HTR-8/SVneo (cell line): Measurements from ENCODE around the gene COL11A1.
"Not testable (repeated sequence)": the region's sequence is repeated elsewhere in the genome, so short reads cannot be mapped to it uniquely, and the experiment has no call there.

ENCODE experiments used
- DNase-seq: peaks from one replicate; pipeline ENCODE4 v3.0.0; 2011; ENCODE audit warnings: low spot score, mixed read lengths; ENCODE audit not compliant: insufficient read length
- FAIRE-seq: peaks from 2 replicates; lab custom pipeline; 2011; peaks lifted over from hg19 to GRCh38; lab: Jason Lieb, UNC

COL11A1 gene

GRCh38 chr1:103087256-103087655 lies 21.1 kb downstream of the COL11A1 start:
- FAIRE-seq (no peak), DNase-seq (no peak)

DNA sequence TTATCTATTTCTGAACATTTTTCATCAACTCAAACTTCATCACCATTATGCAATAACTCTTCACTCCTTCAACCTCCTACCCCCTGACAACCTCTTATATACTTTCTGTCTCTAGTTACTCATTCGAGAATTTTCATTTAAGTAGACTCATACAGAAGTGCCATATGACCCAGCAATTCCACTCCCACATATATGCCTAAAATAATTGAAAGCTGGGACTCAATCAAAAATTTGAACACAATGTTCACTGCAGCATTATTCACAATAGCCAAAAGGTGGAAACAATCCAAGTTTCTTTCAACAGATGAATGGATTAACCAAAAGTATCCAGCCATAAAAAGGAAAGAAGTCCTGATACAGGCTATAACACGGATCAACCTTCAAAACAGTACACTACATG lies 24.1 kb downstream of the COL11A1 start:
- DNase-seq = no peak
- FAIRE-seq = no peak

DNA sequence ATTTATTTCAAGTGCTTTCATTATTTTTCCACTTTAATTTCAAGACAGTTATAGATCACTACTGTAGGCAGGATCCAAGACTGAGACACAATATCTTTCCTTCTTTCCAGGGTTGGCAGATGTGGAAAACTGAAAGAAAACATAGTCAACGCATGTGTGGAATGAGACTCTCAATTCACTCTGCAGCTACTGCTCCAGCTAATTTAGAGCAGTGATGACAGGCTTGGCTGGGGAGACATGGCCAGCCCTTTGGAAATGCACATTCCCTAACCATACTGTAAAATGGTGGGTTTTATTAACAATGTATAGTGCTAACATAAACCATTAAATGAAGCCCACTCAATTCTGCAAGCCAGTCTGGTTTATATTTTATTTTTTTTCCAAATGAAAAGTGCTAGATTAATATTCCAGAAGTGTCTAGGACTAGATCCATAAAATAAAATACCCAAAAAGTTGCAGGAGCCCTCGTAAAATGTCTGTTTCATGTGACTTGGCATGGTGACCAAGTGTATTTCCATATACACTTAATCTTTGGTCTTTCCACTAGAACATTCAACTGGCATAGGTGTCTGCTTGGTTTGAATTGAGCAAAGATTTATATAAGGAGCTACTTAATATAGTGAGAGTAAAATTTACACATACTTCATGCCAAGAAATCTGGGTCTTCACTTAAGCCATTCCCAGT lies 32.9 kb downstream of the COL11A1 start:
- DNase-seq (no peak), FAIRE-seq (no peak)

DNA sequence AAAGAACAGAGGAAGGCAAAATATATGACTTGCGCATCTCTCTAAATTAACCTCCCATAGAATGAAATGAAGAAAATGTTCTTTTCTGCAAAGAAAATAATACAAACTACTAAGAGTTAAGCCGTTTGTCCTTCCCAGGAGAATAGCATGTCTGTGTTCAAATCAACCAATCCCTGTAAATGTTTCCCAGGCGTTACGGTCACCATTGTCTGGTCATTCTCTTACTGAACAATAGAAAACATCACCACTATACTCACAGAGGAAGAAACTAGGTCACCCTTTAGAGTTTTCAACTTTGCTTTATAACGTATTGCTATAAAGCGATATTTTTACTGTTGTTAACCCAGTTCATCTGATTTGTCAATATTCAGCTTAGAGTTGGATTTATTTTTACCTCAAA lies 34.1 kb downstream of the COL11A1 start:
- no peak for FAIRE-seq

DNA sequence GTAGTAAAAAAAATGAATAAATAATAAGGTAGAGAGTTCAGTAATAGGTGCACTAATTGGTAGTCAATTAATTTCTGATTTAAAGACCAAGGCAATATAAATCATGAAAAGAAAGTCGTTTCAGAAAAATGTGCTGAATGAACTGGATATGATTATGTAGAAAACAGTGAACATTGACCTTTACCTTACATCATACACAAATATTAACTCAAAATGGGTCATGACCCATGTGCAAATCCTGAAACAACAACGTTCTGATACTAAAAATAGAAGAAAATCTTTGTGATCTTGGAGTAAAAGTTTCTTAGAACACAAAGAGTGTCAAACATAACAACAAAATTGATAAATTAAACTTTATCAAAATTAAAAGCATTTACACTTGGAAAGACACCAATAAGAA lies 39.1 kb downstream of the COL11A1 start:
- no peak for FAIRE-seq
- DNase-seq = no peak

More for the DNA sequence above, 34.1 kb downstream of the COL11A1 start:
- DNase-seq = no peak

GRCh38 chr1:103063921-103064320 lies 44.4 kb downstream of the COL11A1 start:
- FAIRE-seq = no peak

DNA sequence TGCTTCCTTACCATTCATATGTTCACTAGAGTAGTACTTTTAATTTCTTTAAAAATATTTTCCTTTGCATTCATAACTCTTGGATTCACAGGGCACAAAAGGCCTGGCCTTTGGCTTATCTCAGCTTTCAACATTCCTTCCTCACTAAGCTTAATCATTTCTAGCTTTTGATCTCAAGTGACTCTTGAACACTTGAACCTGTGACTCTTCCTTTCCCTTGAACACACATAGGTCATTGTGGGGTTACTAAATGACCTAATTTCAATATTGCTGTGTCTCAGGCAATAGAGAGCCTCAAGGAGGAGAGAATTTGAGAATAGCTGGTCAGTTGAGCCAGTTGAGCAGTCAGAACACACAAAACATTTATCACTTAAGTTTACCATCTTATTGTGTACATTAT lies 49.9 kb downstream of the COL11A1 start:
- FAIRE-seq (no peak), DNase-seq (no peak)

More at GRCh38 chr1:103063921-103064320, 44.4 kb downstream of the COL11A1 start:
- no peak for DNase-seq

DNA sequence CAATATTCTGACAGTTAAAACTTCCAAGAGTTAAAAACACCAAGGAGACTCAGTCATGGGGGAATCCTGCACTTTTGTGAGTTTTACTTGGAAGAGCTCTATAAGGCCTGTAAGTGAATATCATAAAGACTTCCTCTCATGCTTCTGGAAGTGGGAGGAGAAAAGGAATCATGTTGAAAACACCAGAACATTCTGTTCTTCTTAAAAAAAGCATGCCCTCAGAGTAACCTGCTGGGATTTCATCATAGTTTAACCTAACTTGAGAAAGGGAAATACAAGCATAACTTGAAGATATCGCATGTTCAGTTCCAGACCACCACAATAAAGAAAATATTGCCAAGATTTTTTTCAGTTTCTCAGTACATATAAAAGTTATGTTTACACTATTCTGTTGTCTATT lies 51.9 kb downstream of the COL11A1 start:
- FAIRE-seq = no peak

GRCh38 chr1:103028110-103028509 lies 80.2 kb downstream of the COL11A1 start:
- not testable (repeated sequence) for FAIRE-seq, DNase-seq

More for the DNA sequence above, 51.9 kb downstream of the COL11A1 start:
- DNase-seq = no peak

- DNase-seq (no peak), FAIRE-seq (no peak)
Measured at GRCh38 chr1:103025858-103026409, 82.4 kb downstream of the COL11A1 start.

DNA sequence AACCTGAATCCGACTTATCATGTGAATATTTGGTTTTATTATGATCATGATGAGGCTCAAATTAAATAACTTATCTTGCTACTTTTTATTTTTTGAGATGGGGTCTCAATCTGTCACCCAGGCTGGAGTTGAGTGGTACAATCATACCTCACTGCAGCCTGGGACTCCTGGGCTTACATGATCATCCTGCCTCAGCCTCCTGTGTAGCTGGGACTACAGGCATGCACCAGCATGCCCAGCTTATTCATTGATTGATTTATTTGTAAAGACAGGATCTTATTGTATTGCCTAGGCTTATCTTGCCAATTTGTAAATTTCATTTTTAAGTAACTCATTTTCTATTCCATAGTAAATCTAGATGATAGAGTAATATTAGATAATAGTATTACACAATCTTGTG lies 84.3 kb downstream of the COL11A1 start:
- DNase-seq = no peak
- no peak for FAIRE-seq

DNA sequence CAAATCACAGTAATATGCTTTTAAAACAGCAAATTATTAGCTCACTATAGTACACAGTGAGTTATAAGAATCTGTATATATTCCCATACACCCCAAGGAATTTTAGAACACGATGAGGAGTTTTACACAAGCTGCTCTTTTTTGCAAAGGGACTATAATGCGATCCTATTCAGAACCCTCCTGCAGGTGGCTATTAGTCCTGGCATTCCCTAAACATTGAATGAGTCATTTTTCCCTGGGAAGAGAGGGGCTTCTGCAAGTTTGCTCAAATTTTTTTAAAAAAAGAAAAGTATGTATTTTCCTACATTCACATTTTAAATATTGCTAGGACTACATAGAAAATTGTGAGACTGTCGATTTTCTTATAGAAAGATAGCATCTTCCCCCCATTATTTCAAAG lies 106.3 kb downstream of the COL11A1 start:
- no peak for DNase-seq
- no peak for FAIRE-seq

DNA sequence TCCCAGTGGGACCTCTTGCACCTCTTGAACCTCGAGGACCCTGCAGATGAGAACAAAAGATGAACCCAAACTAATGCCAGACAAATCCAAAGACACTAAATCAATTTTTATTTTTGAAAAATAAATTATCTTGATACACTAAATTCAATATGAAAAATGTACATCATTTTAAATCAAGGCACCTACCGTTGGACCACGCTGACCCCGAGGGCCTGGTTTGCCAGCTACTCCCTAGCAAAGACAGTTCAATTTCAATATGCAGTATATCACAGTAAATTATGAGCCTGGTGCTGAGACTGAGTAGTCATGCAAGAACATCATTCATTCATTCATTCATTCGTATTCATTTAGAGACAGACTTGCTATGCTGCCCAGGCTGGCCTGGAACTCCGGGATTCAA lies 129.4 kb downstream of the COL11A1 start:
- no peak for FAIRE-seq
- DNase-seq = no peak

- FAIRE-seq = no peak
- no peak for DNase-seq
Measured at GRCh38 chr1:102977292-102977691, 131.0 kb downstream of the COL11A1 start.

DNA sequence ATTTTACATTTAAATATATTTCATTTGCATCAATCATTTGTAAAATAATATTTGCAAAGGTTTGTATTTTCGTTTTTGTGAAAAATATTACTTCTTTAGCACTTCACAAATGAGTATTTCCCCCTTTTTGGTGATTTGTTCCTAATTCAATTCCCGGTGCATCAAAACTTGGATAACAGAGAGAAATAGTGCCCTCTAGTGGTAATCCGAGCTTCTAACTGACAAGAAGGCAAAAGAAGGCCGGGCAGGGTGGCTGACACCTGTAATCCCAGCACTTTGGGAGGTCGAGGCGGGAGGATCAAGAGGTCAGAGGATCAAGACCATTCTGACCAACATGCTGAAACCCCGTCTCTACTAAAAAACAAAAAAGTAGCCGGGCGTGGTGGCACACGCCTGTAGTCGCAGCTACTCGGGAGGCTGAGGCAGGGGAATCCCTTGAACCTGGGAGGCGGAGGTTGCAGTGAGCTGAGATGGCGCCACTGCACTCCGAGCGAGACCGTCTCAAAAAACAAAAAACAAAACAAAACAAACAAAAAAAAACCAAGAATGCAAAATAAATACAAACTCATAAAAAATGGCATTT lies 137.7 kb downstream of the COL11A1 start:
- FAIRE-seq (no peak), DNase-seq (peak; percentile 19)

GRCh38 chr1:102967786-102968185 lies 140.5 kb downstream of the COL11A1 start:
- FAIRE-seq (no peak), DNase-seq (no peak)

GRCh38 chr1:102961549-102961948 lies 146.8 kb downstream of the COL11A1 start:
- FAIRE-seq = no peak
- no peak for DNase-seq

DNA sequence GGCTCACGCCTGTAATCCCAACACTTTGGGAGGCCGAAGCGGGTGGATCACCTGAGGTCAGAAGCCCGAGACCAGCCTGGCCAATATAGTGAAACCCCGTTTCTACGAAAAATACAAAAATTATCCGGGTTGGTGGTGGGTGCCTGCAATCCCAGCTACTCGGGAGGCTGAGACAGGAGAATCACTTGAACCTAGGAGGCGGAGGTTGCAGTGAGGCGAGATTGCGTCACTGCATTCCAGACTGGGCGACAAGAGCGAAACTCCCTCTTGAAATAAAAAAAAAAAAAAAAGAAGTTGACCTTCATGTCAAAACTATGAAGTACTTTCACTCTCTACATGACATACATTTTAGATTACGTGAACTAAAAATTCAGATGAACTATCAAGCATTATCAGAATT lies 153.7 kb downstream of the COL11A1 start:
- no peak for DNase-seq
- no peak for FAIRE-seq

- FAIRE-seq (no peak), DNase-seq (no peak)
Measured at GRCh38 chr1:102952400-102952799, 155.9 kb downstream of the COL11A1 start.

GRCh38 chr1:102942324-102942723 lies 166.0 kb downstream of the COL11A1 start:
- FAIRE-seq (no peak), DNase-seq (no peak)

GRCh38 chr1:102941366-102941947 lies 166.9 kb downstream of the COL11A1 start:
- DNase-seq = no peak
- FAIRE-seq = no peak
